Nephron (organoid): ENCODE results near the gene GNB1L.

Experiments
- H3K27ac Mint-ChIP-seq, 3 experiments: 2 replicates each; pipeline ENCODE4 v1.8.0; 2020; ENCODE audit warnings: mixed read lengths in 3 of 3, mild to moderate bottlenecking in 2 of 3, moderate library complexity in 1 of 3
- H3K27me3 Mint-ChIP-seq: 2 replicates; pipeline ENCODE4 v1.8.0; 2021; ENCODE audit warnings: low read depth, mild to moderate bottlenecking, moderate library complexity, mixed read lengths
- H3K36me3 Mint-ChIP-seq: 2 replicates; pipeline ENCODE4 v1.8.0; 2020; ENCODE audit warnings: low read depth, mixed read lengths
- H3K4me1 Mint-ChIP-seq: 2 replicates; pipeline ENCODE4 v1.8.0; 2020; ENCODE audit warnings: mixed read lengths
- H3K4me3 Mint-ChIP-seq, 3 experiments: 2 replicates each; pipeline ENCODE4 v1.8.0; 2020; ENCODE audit warnings: mild to moderate bottlenecking in 3 of 3, mixed read lengths in 3 of 3, moderate library complexity in 2 of 3
- H3K9me3 Mint-ChIP-seq: 2 replicates; pipeline ENCODE4 v1.8.0; 2020; ENCODE audit warnings: mixed read lengths
- TF ChIP-seq, protein P1 (sequence below), 3 experiments: fragments of 200-600 bp; sonication (generic); IDR thresholded peaks; one replicate each; pipeline ENCODE4 v1.5.0; 2021; ENCODE audit warnings: antibody characterized with exemption in 3 of 3; ENCODE audit not compliant: unreplicated experiment in 3 of 3

Gene GNB1L

DNA sequence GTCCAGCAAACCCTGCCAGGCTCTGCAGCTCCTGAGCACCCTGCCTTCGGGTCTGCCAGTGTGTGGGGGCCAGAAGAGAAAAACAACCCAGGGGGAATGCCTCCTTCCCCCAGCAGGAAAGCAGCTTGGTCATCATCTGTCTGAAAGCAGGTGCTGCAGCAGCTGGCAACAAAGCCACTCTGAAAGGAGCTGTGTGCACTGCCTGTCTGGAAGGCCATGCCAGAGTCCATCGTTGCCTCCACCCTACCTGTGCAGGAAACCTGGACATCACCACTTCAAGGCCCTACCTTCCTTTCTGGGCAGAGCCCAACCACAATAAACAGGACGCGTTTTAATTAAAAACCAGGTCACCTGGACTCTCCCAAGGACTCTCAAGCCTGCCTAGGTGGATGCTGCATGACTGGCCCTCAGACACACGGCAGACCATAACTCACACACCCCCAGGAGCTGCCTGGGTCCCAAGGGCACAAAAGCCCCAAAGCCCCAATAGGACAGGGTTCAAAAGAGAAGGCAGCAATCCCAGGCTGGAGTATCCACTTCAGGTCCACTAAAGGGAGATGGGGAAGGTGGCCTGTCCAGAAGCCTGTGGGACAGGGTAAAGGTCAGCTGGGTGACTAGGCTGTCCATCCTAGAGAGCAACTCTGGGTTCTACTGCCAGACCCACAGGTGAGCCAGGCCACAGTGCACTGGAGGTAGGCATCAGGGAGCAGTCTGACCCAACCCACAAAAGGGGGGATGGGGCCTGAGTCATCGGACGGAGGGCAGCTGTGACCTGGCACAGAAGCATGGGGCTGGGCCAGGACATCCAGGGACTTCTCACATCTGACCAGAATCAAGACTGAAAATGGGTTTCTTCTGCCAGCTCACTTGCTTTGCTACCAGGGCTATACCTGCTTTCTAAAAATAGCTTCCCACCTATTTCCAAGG is 6.1 kb downstream of the GNB1L start:
- H3K27me3 Mint-ChIP-seq, result no peaks in the 10 kb centered on the region
- H3K9me3 Mint-ChIP-seq, result no peaks in the 10 kb centered on the region
- no peak overlapping the region for H3K27ac Mint-ChIP-seq

DNA sequence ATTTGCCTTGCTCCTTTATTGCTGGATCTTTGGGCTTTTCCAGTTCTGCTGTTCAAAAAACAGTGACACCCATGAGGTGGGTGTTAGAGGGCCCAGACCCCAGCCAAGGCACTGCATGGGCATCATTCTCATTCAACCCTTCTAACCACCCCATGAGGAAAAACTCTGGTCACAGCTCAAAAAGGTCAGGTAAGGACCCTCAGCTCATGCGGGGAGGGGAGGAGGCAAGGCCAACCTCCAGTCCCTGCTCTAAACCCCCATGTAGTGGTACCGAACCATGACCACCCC is 7.4 kb downstream of the GNB1L start:
- H3K4me3 Mint-ChIP-seq, result no peak overlapping the region
- H3K36me3 Mint-ChIP-seq, result peaks cover 25% of the 10 kb centered on the region
- no peaks in the 10 kb centered on the region for H3K9me3 Mint-ChIP-seq
- H3K4me1 Mint-ChIP-seq, result peaks cover 17% of the 10 kb centered on the region
- no peak overlapping the region for H3K27ac Mint-ChIP-seq
- H3K27me3 Mint-ChIP-seq, result no peaks in the 10 kb centered on the region
- TF ChIP-seq, protein P1, sequence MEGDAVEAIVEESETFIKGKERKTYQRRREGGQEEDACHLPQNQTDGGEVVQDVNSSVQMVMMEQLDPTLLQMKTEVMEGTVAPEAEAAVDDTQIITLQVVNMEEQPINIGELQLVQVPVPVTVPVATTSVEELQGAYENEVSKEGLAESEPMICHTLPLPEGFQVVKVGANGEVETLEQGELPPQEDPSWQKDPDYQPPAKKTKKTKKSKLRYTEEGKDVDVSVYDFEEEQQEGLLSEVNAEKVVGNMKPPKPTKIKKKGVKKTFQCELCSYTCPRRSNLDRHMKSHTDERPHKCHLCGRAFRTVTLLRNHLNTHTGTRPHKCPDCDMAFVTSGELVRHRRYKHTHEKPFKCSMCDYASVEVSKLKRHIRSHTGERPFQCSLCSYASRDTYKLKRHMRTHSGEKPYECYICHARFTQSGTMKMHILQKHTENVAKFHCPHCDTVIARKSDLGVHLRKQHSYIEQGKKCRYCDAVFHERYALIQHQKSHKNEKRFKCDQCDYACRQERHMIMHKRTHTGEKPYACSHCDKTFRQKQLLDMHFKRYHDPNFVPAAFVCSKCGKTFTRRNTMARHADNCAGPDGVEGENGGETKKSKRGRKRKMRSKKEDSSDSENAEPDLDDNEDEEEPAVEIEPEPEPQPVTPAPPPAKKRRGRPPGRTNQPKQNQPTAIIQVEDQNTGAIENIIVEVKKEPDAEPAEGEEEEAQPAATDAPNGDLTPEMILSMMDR (IDR thresholded peaks at IDR 0.05; ENCODE audit: unreplicated experiment in 3 of 3), result no peak

More for the DNA sequence above, 6.1 kb downstream of the GNB1L start:
- Mint-ChIP-seq H3K4me3 (no peak overlapping the region), H3K4me1 (peaks cover 30% of the 10 kb centered on the region), H3K36me3 (peaks cover 33% of the 10 kb centered on the region)
- TF ChIP-seq, protein P1 (IDR thresholded peaks at IDR 0.05; ENCODE audit: unreplicated experiment in 3 of 3), result no peak

DNA sequence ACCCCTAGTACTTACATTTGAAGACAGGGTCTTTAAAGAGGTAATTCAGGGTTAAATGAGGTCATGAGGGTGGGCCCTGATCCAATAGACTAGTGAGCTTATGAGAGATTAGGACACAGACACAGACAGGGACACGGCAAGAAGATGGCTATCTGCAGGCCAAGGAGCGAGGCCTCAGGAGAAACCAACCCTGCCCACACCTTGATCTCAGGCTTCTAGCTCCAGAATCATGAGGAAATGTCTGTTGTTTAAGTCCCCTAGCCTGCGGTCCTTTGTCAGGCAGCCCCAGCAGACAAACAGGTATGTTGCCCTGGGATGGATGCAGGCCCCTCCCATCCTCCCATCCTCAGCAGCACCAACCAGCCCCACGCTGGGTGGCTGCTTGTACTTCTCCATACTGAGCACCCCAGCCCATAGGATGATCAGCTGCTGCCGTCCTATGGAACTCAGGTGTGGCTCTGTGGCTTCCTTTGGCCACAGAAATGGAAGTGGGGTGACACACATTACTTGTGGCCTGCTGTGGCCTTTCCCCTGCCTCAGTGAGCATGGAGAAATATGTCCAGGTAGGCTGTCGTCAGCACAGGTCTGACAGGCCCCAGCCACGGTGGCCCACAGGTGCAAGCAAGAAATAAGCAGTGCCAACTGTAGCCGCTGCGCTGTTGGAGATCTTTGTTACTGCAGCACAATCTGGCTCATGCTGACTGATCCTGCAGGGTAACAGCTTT is 7.9 kb downstream of the GNB1L start:
- Mint-ChIP-seq H3K36me3 (peaks cover 21% of the 10 kb centered on the region), H3K4me3 (no peak overlapping the region), H3K9me3 (no peaks in the 10 kb centered on the region), H3K27me3 (peaks cover 3% of the 10 kb centered on the region), H3K4me1 (peaks cover 17% of the 10 kb centered on the region), H3K27ac (no peak overlapping the region)
- TF ChIP-seq, protein P1 (IDR thresholded peaks at IDR 0.05; ENCODE audit: unreplicated experiment in 3 of 3), result no peak

DNA sequence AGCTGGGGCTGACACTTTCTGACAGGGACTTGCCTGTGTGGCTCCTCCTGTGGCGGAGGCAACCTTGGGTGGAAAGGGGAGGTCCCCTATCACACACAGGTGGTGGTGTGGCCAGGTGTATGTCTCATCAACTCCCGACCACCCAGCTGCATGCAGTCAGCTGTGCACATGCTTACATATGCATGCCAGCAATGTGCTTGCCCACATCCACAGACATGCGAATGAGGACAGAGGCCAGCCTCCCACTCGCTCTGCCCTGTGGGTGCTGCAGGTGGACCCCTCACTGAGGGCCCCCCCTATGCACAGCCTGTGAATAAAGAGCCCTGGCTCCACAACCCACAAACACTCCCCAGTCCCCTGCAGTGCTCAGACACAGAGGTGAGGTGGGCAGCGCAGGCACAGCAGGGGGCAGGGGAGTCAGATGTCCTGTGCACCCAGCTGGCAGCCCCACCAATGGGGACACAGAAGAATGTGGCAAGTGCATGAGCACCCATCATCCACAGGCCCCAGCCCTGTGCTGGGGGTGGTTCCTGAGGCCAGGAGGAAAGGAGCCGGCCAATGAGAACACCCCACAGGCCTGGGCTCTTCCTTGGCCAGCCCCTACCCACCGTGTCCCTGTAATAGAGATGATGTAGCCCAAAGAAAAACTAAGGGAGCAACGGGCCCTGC is 9.5 kb downstream of the GNB1L start:
- H3K36me3 Mint-ChIP-seq, result peaks cover 15% of the 10 kb centered on the region
- peaks cover 15% of the 10 kb centered on the region for H3K4me1 Mint-ChIP-seq
- no peak overlapping the region for H3K4me3 Mint-ChIP-seq
- TF ChIP-seq, protein P1 (IDR thresholded peaks at IDR 0.05; ENCODE audit: unreplicated experiment in 3 of 3), result no peak
- H3K27ac Mint-ChIP-seq, result no peak overlapping the region
- H3K27me3 Mint-ChIP-seq, result peaks cover 5% of the 10 kb centered on the region
- H3K9me3 Mint-ChIP-seq, result no peaks in the 10 kb centered on the region

DNA sequence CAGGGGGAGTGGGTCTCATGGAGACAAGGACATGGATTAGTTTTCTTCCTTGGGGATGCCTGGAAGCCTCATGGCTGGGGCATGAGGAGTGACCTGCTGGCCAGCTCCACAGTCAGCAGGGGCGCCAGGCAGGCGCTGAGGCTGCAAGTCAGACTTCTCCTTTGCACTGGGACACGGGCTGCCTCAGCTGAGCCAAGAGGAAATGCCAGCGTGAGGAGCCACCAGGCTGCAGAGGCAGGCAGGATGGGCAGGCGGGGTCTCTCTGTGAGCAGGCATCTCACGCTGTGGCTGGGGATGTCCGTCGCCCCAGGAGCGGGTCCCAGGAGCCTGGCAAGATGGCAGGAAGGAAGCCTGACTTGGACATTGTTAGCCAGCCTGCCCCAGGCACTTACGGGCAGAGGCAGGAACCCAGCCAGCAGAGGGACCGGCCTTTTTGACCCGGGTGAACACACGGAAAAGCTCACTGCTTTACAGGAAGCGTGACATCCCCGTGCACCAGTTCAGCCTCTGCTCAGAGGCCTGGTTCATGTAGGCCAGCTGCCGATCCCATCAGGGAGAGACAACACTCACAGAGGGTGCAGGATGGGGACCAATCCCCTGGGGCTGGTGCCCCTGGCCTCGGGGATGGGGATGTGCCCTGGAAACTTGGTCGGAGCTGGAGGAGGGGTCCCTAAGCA is 10.2 kb downstream of the GNB1L start:
- peaks cover 8% of the 10 kb centered on the region for H3K4me1 Mint-ChIP-seq
- no peaks in the 10 kb centered on the region for H3K9me3 Mint-ChIP-seq
- H3K27me3 Mint-ChIP-seq, result peaks cover 7% of the 10 kb centered on the region
- TF ChIP-seq, protein P1 (IDR thresholded peaks at IDR 0.05; ENCODE audit: unreplicated experiment in 3 of 3), result no peak
- H3K4me3 Mint-ChIP-seq, result no peak overlapping the region
- H3K27ac Mint-ChIP-seq, result no peak overlapping the region
- peaks cover 8% of the 10 kb centered on the region for H3K36me3 Mint-ChIP-seq
